Fibroblast of lung (primary cell): ENCODE measurements around the gene TMPRSS9. TPM values are rescaled to one million over a fixed set of nuclear protein-coding genes. Genes with fewer than 3 reads are reported as not detected.

ENCODE experiments used
- DNase-seq, 2 donors: peaks; one replicate each; pipeline versions ENCODE4 v3.0.0 to v3.0.0-alpha.2; 2010; ENCODE audit warnings: low read depth in 2 of 2
- H2AFZ ChIP-seq: 2 replicates; pipeline ENCODE4 v1.5.1; 2012; ENCODE audit warnings: low read length, control low read depth, inconsistent platforms
- H3K27ac ChIP-seq: 2 replicates; pipeline ENCODE4 v1.5.1; 2011; ENCODE audit warnings: low read length, control low read depth; ENCODE audit not compliant: insufficient read depth
- H3K27me3 ChIP-seq: 2 replicates; pipeline ENCODE4 v1.5.1; 2011; ENCODE audit warnings: mild to moderate bottlenecking, low read length; ENCODE audit not compliant: control insufficient read depth, insufficient read depth
- H3K36me3 ChIP-seq: 2 replicates; pipeline ENCODE4 v1.5.1; 2011; ENCODE audit warnings: low read length; ENCODE audit not compliant: control insufficient read depth, insufficient read depth
- H3K4me1 ChIP-seq: 2 replicates; pipeline ENCODE4 v1.5.1; 2011; ENCODE audit warnings: low read length; ENCODE audit not compliant: control insufficient read depth, insufficient read depth; ENCODE audit errors: extremely low read depth
- H3K4me2 ChIP-seq: 2 replicates; pipeline ENCODE4 v1.5.1; 2011; ENCODE audit warnings: low read length, control low read depth; ENCODE audit not compliant: insufficient read depth; ENCODE audit errors: extremely low read depth
- H3K4me3 ChIP-seq, 4 experiments: fragments of 200-600 bp in 1 of 4; sonication (generic) in 1 of 4; replicated peaks in 1 of 4; 2 replicates each; pipeline ENCODE4 v1.5.1; 2011 to 2016; ENCODE audit warnings: low read length in 4 of 4, low read depth in 3 of 4, mild to moderate bottlenecking in 3 of 4, control low read depth in 2 of 4, inconsistent platforms in 1 of 4, mixed read lengths in 1 of 4; ENCODE audit not compliant: insufficient read depth in 1 of 4; ENCODE audit errors: control extremely low read depth in 1 of 4
- H3K79me2 ChIP-seq: 2 replicates; pipeline ENCODE4 v1.5.1; 2012; ENCODE audit warnings: mild to moderate bottlenecking, low read length, inconsistent platforms; ENCODE audit not compliant: control insufficient read depth, insufficient read depth
- H3K9ac ChIP-seq: 2 replicates; pipeline ENCODE4 v1.5.1; 2011; ENCODE audit warnings: mild to moderate bottlenecking, low read length, control low read depth; ENCODE audit not compliant: insufficient read depth
- H3K9me3 ChIP-seq: 2 replicates; pipeline ENCODE4 v1.5.1; 2012; ENCODE audit warnings: low read depth, low read length; ENCODE audit not compliant: control insufficient read depth, insufficient read depth
- H4K20me1 ChIP-seq: 2 replicates; pipeline ENCODE4 v1.5.1; 2011; ENCODE audit warnings: low read length; ENCODE audit not compliant: control insufficient read depth, insufficient read depth; ENCODE audit errors: extremely low read depth
- EZH2 ChIP-seq: IDR thresholded peaks from 2 replicates; pipeline ENCODE4 v1.5.1; 2012; ENCODE audit warnings: low read length, control low read depth, mild to moderate bottlenecking; ENCODE audit errors: missing control alignments
- polyA plus RNA-seq, 2 donors: library from polyadenylated mRNA; depleted of rRNA in 1 of 2; stranded (reverse) in 1 of 2; unstranded in 1 of 2; fragments of >200 nt; gene quantifications; 2 replicates each; pipeline ENCODE4 v1.2.1, GENCODE V29; 2011 to 2012; ENCODE audit warnings: missing spikeins in 1 of 2
- total RNA-seq: library from RNA; depleted of rRNA; stranded (reverse); fragments of >200 nt; gene quantifications from 2 replicates; pipeline ENCODE4 v1.2.1, GENCODE V29; 2014
- TF ChIP-seq, protein P1 (sequence below), 2 donors: IDR thresholded peaks in 1 of 2; conservative IDR thresholded peaks in 1 of 2; 1 replicate in 1 of 2; 2 replicates in 1 of 2; pipeline ENCODE4 v1.5.1; 2011 to 2012; ENCODE audit warnings: low read length in 2 of 2, control low read depth in 1 of 2, inconsistent platforms in 1 of 2, low read depth in 1 of 2, mild to moderate bottlenecking in 1 of 2

TMPRSS9 gene
- total and polyA plus RNA-seq, 2 donors (not counting 1 experiment from before 2014, with no cell fraction given) = not detected

DNA sequence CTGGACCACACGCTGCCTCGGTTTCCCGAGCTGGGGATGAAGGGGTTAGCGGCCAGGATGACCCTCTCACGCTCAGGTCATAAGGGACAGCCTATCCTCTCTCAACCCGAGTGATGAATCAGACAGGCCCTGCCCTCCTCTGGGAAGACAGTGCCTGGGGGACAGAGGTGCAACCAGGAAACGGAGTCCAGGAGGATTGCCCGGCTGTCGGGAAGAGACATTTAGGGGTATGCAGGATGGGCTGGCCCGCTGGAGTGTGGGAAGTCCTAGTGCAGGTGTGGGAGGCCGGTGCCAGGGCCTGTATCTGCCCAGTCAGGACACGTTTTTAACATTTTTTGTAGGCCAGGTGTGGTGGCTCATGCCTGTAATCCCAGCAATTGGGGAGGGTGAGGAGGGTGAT, 40.0 kb upstream of the TMPRSS9 start:
- Histone ChIP-seq H3K4me2 (no peak overlapping the region), H3K27ac (no peak overlapping the region), H3K79me2 (peaks cover 2% of the 10 kb centered on the region), H3K9ac (no peak overlapping the region), H2AFZ (no peak overlapping the region), H3K4me1 (no peaks in the 10 kb centered on the region), H3K9me3 (no peaks in the 10 kb centered on the region), H3K27me3 (no peaks in the 10 kb centered on the region), H4K20me1 (no peaks in the 10 kb centered on the region), H3K4me3 (no peak overlapping the region), H3K36me3 (peaks cover 10% of the 10 kb centered on the region)
- TF ChIP-seq, protein P1, sequence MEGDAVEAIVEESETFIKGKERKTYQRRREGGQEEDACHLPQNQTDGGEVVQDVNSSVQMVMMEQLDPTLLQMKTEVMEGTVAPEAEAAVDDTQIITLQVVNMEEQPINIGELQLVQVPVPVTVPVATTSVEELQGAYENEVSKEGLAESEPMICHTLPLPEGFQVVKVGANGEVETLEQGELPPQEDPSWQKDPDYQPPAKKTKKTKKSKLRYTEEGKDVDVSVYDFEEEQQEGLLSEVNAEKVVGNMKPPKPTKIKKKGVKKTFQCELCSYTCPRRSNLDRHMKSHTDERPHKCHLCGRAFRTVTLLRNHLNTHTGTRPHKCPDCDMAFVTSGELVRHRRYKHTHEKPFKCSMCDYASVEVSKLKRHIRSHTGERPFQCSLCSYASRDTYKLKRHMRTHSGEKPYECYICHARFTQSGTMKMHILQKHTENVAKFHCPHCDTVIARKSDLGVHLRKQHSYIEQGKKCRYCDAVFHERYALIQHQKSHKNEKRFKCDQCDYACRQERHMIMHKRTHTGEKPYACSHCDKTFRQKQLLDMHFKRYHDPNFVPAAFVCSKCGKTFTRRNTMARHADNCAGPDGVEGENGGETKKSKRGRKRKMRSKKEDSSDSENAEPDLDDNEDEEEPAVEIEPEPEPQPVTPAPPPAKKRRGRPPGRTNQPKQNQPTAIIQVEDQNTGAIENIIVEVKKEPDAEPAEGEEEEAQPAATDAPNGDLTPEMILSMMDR (conservative IDR thresholded peaks at IDR 0.05 in 1 of 2, IDR thresholded peaks at IDR 0.05 in 1 of 2; ENCODE audit: low read depth in 1 of 2, low read length in 2 of 2) = no peak
- no peak for TF ChIP-seq EZH2
- DNase-seq = no peak

DNA sequence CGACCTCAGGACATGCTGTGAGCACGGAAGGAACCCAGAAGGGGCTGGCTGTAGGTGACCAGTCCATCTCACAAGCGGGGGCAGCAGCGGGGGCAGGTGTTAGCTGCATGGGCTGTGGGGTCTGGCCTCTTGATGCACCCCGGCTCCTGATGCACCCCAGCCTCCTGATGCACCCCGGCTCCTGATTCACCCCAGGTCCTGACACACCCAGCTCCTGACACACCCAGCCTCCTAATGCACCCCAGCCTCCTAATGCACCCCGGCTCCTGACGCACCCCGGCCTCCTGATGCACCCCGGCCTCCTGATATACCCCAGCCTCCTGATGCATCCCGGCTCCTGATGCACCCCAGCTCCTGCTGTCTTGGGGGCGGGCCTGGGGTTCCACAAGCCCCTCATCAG, 39.1 kb upstream of the TMPRSS9 start:
- Histone ChIP-seq H3K4me3 (no peak overlapping the region), H3K9ac (no peak overlapping the region), H3K27me3 (no peaks in the 10 kb centered on the region), H3K4me1 (no peaks in the 10 kb centered on the region), H4K20me1 (no peaks in the 10 kb centered on the region), H3K27ac (no peak overlapping the region), H3K36me3 (peaks cover 15% of the 10 kb centered on the region), H3K79me2 (peaks cover 7% of the 10 kb centered on the region), H3K4me2 (no peak overlapping the region), H3K9me3 (no peaks in the 10 kb centered on the region), H2AFZ (no peak overlapping the region)
- DNase-seq = no peak
- TF ChIP-seq, protein P1 (conservative IDR thresholded peaks at IDR 0.05 in 1 of 2, IDR thresholded peaks at IDR 0.05 in 1 of 2; ENCODE audit: low read depth in 1 of 2, low read length in 2 of 2) = no peak

DNA sequence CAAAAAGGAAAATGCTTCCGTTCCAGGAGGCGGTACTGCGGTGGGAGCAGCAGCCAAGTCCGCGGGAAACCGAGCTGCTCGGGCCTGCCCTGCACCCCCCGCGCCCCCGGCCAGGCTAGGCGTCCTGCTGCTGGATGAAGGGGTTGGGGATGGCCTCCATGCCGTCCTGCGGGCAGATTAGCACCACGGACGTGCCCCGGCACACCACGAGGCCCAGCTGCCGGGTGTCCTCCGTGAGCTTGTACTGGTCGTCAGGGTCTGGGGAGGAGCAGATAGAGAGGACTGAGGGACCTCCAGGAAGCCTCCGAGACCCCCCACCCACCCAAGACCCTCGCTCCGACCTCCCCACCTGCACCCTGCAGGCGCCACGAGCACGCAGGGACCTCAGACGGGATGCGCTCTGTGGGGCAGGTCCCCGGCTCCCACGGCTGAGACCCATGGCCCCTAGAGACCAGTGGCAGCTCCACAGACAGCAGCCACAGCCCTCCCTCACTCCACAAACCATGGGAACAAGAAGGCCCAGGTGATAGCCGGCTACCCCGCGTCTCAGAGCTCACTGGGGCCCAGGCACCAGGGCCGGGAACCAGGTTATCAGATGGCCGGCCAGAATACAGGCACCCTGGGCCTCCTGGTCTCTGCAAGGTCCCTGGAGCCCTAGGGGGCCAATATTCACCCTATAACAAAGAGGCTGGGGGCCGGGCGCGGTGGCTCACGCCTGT, 38.3 kb upstream of the TMPRSS9 start:
- Histone ChIP-seq H3K4me2 (no peak overlapping the region), H3K9me3 (no peaks in the 10 kb centered on the region), H3K27me3 (no peaks in the 10 kb centered on the region), H3K36me3 (peaks cover 16% of the 10 kb centered on the region), H2AFZ (no peak overlapping the region), H3K4me1 (no peaks in the 10 kb centered on the region), H3K4me3 (no peak overlapping the region), H3K27ac (no peak overlapping the region), H3K9ac (no peak overlapping the region), H3K79me2 (peaks cover 10% of the 10 kb centered on the region), H4K20me1 (no peaks in the 10 kb centered on the region)
- DNase-seq = no peak
- TF ChIP-seq, protein P1 (conservative IDR thresholded peaks at IDR 0.05 in 1 of 2, IDR thresholded peaks at IDR 0.05 in 1 of 2; ENCODE audit: low read depth in 1 of 2, low read length in 2 of 2) = no peak
- no peak for TF ChIP-seq EZH2
